Heart left ventricle (tissue), 16 donors: ENCODE measurements around the gene FAM47A. TPM values are rescaled to one million over a fixed set of nuclear protein-coding genes. Genes with fewer than 3 reads are reported as not detected.

ENCODE experiments used
- ATAC-seq, 4 donors: fragments of 200-7000 bp; cut with Tn5 transposase; one replicate each; pipeline ENCODE4 v1.9.1; 2020 to 2022; ENCODE audit warnings: moderate library complexity in 4 of 4, mild to moderate bottlenecking in 3 of 4, moderate number of reproducible peaks in 1 of 4
- DNase-seq, 5 donors: peaks; one replicate each; pipeline ENCODE4 v3.0.0-alpha.2; 2020
- H3K27ac ChIP-seq, 12 donors: fragments of 200-600 bp; sonication (generic) in 4 of 12; one replicate each; pipeline versions ENCODE4 v1.5.0 to v1.8.0; 2016 to 2022; ENCODE audit warnings: mild to moderate bottlenecking in 2 of 12
- H3K27me3 ChIP-seq, 9 donors: fragments of 200-600 bp; sonication (generic) in 2 of 9; one replicate each; pipeline versions ENCODE4 v1.5.1 to v1.8.0; 2016 to 2022; ENCODE audit warnings: mild to moderate bottlenecking in 3 of 9
- H3K36me3 ChIP-seq, 9 donors: fragments of 200-600 bp; sonication (generic) in 2 of 9; one replicate each; pipeline versions ENCODE4 v1.5.0 to v1.8.0; 2018 to 2022; ENCODE audit warnings: mild to moderate bottlenecking in 2 of 9
- H3K4me1 ChIP-seq, 12 donors: fragments of 200-600 bp; sonication (generic) in 4 of 12; one replicate each; pipeline versions ENCODE4 v1.5.0 to v1.8.0; 2016 to 2022; ENCODE audit warnings: mild to moderate bottlenecking in 3 of 12
- H3K4me3 ChIP-seq, 12 donors: fragments of 200-600 bp; sonication (generic) in 4 of 12; one replicate each; pipeline versions ENCODE4 v1.5.0 to v1.8.0; 2017 to 2022; ENCODE audit warnings: mild to moderate bottlenecking in 9 of 12, moderate library complexity in 4 of 12
- H3K9me3 ChIP-seq, 12 donors: fragments of 200-600 bp; sonication (generic) in 4 of 12; one replicate each; pipeline versions ENCODE4 v1.5.0 to v1.8.0; 2016 to 2022; ENCODE audit warnings: mild to moderate bottlenecking in 1 of 12
- POLR2A ChIP-seq, 2 donors: fragments of 450-650 bp; IDR thresholded peaks; one replicate each; pipeline ENCODE4 v1.6.1; 2017; ENCODE audit warnings: antibody characterized with exemption in 2 of 2, mild to moderate bottlenecking in 2 of 2, moderate library complexity in 2 of 2
- WGBS, 4 donors: extraction: QIAGEN DNeasy Blood & Tissue Kit in 2 of 4; methylation state at CpG; one replicate each; pipeline versions ENCODE4 v1.1.5 to v1.1.7; 2013 to 2018; 5-methylcytosine and 5-hydroxymethylcytosine counted together
- intact Hi-C, 10 donors: fragments of 100-400 bp; cut with DNase I; formaldehyde crosslinking; loops; one replicate each; pipeline versions ENCODE4 v1.11.1 to v1.14.2; 2022
- long read RNA-seq, 3 donors: library from polyadenylated mRNA; unstranded; transcript quantifications; one replicate each; pipeline ENCODE4 v2.0.0, GENCODE V29; 2020 to 2021
- polyA plus RNA-seq, 2 donors: library from polyadenylated mRNA; stranded (reverse); fragments of 200-250 nt; gene quantifications; one replicate each; pipeline ENCODE4 v1.2.3, GENCODE V29; 2013
- total RNA-seq, 9 donors: library from RNA; depleted of rRNA in 2 of 9; stranded (reverse); fragments of >200 nt in 2 of 9; fragmentation: NEBNext Ultra II Directional in 3 of 9; extraction: Animal tissue kit (Norgen Biotek cat#: 25700) in 3 of 9; gene quantifications; one replicate each; pipeline versions ENCODE4 v1.1.0 to v1.2.4, GENCODE V29; 2016 to 2023
- TF ChIP-seq, protein P1 (sequence below), 12 donors: fragments of 200-600 bp; sonication (generic) in 4 of 12; IDR thresholded peaks; one replicate each; pipeline versions ENCODE4 v1.5.0 to v1.8.0; 2018 to 2022; ENCODE audit warnings: antibody characterized with exemption in 12 of 12, mild to moderate bottlenecking in 5 of 12
- donor health status: ischemic (EF 13 %, LVEDD 7.1; RV severe dilation, severe dysfunction).
- donor health status: healthy with polysubstance abuse.
- donor health status: DM: no; HTN: yes; CAD: no.
- donor health status: DM: no; HTN: no; CAD: no.
- donor health status: ischemic (EF 25% LVEDD 6.9; RV normal size, moderate dysfunction).
- donor health status: ischemic (EF 25% LVEDD 5.7; RV mildly dilated, moderate dysfunction).
- donor health status: healthy.
- donor health status: DM: yes; HTN: yes; CAD: no.
- donor health status: ischemic (EF 35%, LVEDD 5.7; RV mildly dilated, moderate dysfunction).
- donor health status: nonischemic (EF 11% LVEDD 7.7; RV severe dilation, severe dysfunction).
- donor health status: DM: yes; HTN: yes; CAD: no.
- donor health status: PGD.
- donor health status: ischemic (EF 29% LVEDD 5.4; RV normal size, mild dysfunction).
- donor health status: nonischemic (EF 23%, LVEDD 6.1; RV moderate dilation, normal function).

The FAM47A gene
- not detected for total RNA-seq
- polyA plus RNA-seq: not detected
- long read RNA-seq, donor 1: 0 reads
- long read RNA-seq, donor 2: 0 reads
- long read RNA-seq, donor 3: 0 reads

DNA sequence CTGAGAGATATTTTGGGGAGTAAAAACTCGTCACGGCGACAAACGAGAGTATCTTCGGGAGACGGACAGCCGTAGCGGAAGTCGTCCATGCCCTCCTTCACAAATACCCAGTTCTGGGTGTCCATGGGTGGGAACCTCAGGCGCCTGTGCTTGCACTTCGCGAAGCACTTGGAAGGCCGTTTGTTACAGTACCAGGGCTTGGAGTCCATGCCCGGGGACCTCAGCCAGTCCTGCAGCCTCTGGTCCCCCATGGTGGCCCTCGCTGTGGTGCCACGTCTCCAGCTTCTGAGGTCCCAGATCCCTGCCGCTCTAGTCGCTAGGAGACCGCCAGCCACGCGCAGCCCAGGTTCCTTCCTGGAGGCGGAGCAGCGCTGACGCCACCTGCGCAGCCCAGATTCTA lies at the start of gene FAM47A:
TSS of gene FAM47A (minus strand) at position 287 of the 400 bp plus-strand sequence. CDS start at position 251, 36 bp downstream.
- ATAC-seq (no peak), DNase-seq (no peak)
- Histone ChIP-seq H3K4me3 (no peak within 1 kb of the TSS), H3K9me3 (no peaks in the 10 kb centered on the region), H3K36me3 (no peaks in the 10 kb centered on the region), H3K4me1 (no peaks in the 10 kb centered on the region), H3K27ac (no peak within 1 kb of the TSS), H3K27me3 (no peaks in the 10 kb centered on the region)
- TF ChIP-seq, protein P1, sequence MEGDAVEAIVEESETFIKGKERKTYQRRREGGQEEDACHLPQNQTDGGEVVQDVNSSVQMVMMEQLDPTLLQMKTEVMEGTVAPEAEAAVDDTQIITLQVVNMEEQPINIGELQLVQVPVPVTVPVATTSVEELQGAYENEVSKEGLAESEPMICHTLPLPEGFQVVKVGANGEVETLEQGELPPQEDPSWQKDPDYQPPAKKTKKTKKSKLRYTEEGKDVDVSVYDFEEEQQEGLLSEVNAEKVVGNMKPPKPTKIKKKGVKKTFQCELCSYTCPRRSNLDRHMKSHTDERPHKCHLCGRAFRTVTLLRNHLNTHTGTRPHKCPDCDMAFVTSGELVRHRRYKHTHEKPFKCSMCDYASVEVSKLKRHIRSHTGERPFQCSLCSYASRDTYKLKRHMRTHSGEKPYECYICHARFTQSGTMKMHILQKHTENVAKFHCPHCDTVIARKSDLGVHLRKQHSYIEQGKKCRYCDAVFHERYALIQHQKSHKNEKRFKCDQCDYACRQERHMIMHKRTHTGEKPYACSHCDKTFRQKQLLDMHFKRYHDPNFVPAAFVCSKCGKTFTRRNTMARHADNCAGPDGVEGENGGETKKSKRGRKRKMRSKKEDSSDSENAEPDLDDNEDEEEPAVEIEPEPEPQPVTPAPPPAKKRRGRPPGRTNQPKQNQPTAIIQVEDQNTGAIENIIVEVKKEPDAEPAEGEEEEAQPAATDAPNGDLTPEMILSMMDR (IDR thresholded peaks at IDR 0.05): no peak
- no peak for TF ChIP-seq POLR2A (IDR thresholded peaks at IDR 0.05)
- 77 to 94% (median 83%) methylated on average over 23 to 25 of the region's 25 CpGs for WGBS, 4 donors
- intact Hi-C loops: no loop called here

DNA sequence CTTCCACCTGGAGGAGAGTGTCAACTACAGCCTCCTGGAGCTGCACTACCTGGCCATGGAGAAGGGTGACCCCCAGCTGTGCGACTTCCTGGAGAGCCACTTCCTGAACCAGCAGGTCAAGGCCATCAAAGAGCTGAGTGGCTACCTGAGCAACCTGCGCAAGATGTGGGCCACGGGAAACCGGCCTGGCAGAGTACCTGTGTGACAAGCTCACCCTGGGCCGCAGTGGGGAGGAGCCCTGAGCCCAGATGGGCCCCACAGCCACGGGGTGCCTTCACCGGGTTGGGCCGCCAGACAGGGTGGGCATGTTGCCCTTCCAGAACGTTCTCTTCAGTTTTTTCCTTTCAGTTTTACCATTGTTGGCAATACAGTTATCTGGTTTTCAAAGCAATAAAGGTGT lies 15.2 kb upstream of the FAM47A start:
- Histone ChIP-seq H3K9me3 (no peaks in the 10 kb centered on the region), H3K36me3 (no peaks in the 10 kb centered on the region), H3K27ac (no peak overlapping the region), H3K4me3 (no peak overlapping the region), H3K27me3 (no peaks in the 10 kb centered on the region), H3K4me1 (no peaks in the 10 kb centered on the region)
- WGBS, 4 donors: 76 to 87% (median 84%) methylated on average over 9 of the region's 9 CpGs
- intact Hi-C loops: no loop called here
- ATAC-seq (no peak), DNase-seq (no peak)
- TF ChIP-seq, protein P1 (IDR thresholded peaks at IDR 0.05): no peak
- TF ChIP-seq POLR2A (IDR thresholded peaks at IDR 0.05): no peak

DNA sequence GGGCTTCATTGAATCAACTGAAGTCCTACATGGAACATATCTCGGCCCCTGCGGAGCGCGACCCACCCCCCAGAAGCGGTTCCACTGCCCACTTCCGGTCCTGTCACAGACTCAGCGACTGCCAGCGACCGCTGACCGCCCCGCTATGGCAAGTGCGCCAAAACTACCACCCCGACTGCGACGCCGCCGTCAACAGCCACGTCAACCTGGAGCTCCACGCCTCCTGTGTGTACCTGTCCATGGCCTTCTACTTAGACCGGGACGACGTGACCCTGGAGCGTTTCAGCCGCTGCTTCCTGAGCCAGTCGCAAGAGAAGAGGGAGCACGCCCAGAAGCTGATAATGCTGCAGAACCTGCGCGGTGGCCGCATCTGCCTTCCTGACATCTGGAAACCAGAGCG lies 14.8 kb upstream of the FAM47A start:
- no peaks in the 10 kb centered on the region for H3K4me1 ChIP-seq
- TF ChIP-seq POLR2A (IDR thresholded peaks at IDR 0.05): no peak
- TF ChIP-seq, protein P1 (IDR thresholded peaks at IDR 0.05): no peak
- 76 to 94% (median 88%) methylated on average over 26 to 30 of the region's 30 CpGs for WGBS, 4 donors
- H3K27ac ChIP-seq: no peak overlapping the region
- no peaks in the 10 kb centered on the region for H3K36me3 ChIP-seq
- no peak for DNase-seq
- H3K27me3 ChIP-seq: no peaks in the 10 kb centered on the region
- no peak overlapping the region for H3K4me3 ChIP-seq
- intact Hi-C loops: no loop called here
- no peak for ATAC-seq
- no peaks in the 10 kb centered on the region for H3K9me3 ChIP-seq

DNA sequence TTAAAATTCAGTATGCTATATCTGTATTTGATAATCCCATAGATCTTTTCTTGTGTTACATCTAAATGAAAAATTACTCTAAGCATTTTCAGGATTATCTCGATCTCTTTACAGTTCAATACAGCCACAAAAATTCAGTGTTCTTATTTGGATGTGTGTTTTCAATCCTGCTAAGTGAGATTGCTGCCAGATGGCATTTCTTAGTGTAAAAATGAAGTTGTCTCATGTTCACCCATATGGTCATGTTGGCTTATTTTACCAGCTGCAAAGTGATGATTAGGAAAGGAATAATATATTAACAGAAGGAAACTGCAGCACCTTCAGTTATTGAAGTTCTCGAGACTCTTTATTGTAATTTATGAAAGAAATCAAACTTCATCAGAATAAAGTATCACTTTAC lies 12.1 kb upstream of the FAM47A start:
- Histone ChIP-seq H3K4me3 (no peak overlapping the region), H3K27me3 (no peaks in the 10 kb centered on the region), H3K9me3 (no peaks in the 10 kb centered on the region), H3K27ac (no peak overlapping the region), H3K36me3 (no peaks in the 10 kb centered on the region), H3K4me1 (no peaks in the 10 kb centered on the region)
- ATAC-seq (no peak), DNase-seq (no peak)
- intact Hi-C loops: no loop called here
- TF ChIP-seq, protein P1 (IDR thresholded peaks at IDR 0.05): no peak
- no peak for TF ChIP-seq POLR2A (IDR thresholded peaks at IDR 0.05)
- 66 to 84% (median 75%) methylated on average over 2 of the region's 2 CpGs for WGBS, 4 donors
